H1 (cell line): ENCODE data around the gene ACCS. TPM values are rescaled to one million over a fixed set of nuclear protein-coding genes. Genes with fewer than 3 reads are reported as not detected.

Experiments
- CTCF ChIA-PET: fragments of 300-600 bp; sonication (Branson Sonifier 250); formaldehyde crosslinking; loops from one replicate; lab custom pipeline; 2021; ENCODE audit not compliant: partially characterized antibody; lab: Charles Lee
- POLR2A ChIA-PET: fragments of 300-600 bp; sonication (Branson Sonifier 250); formaldehyde crosslinking; loops from one replicate; lab custom pipeline; 2021; ENCODE audit warnings: inconsistent platforms; ENCODE audit not compliant: partially characterized antibody; lab: Charles Lee
- DNase-seq, 2 experiments: peaks; one replicate each; pipeline versions ENCODE4 v3.0.0 to v3.0.0-alpha.2; 2010 to 2022; ENCODE audit warnings: low spot score in 2 of 2, low read depth in 1 of 2, mixed read lengths in 1 of 2
- FAIRE-seq: peaks from 2 replicates; lab custom pipeline; 2011; peaks lifted over from hg19 to GRCh38; lab: Jason Lieb, UNC
- H2AFZ ChIP-seq: 2 replicates; pipeline ENCODE4 v1.8.1; 2012; ENCODE audit warnings: low read length, inconsistent platforms
- H2AK5ac ChIP-seq: 2 replicates; pipeline ENCODE4 v1.6.1; 2013; ENCODE audit warnings: low read depth, low read length
- H2BK120ac ChIP-seq: replicated peaks from 2 replicates; pipeline ENCODE3; 2013; ENCODE audit warnings: low read depth, low read length, inconsistent platforms
- H2BK12ac ChIP-seq: 2 replicates; pipeline ENCODE4 v1.6.1; 2013; ENCODE audit warnings: low read depth, low read length
- H2BK15ac ChIP-seq: 2 replicates; pipeline ENCODE4 v1.6.1; 2013; ENCODE audit warnings: low read length
- H2BK20ac ChIP-seq: 2 replicates; pipeline ENCODE4 v1.6.1; 2013; ENCODE audit warnings: low read length
- H2BK5ac ChIP-seq: 2 replicates; pipeline ENCODE4 v1.6.1; 2013; ENCODE audit warnings: low read depth, low read length
- H3K14ac ChIP-seq: 2 replicates; pipeline ENCODE4 v1.6.1; 2013; ENCODE audit warnings: inconsistent platforms; ENCODE audit not compliant: insufficient read length
- H3K18ac ChIP-seq: 2 replicates; pipeline ENCODE4 v1.6.1; 2013; ENCODE audit warnings: low read length; ENCODE audit errors: extremely low read depth
- H3K23ac ChIP-seq: 2 replicates; pipeline ENCODE4 v1.6.1; 2013; ENCODE audit warnings: inconsistent platforms; ENCODE audit not compliant: insufficient read length
- H3K23me2 ChIP-seq: 2 replicates; pipeline ENCODE4 v1.6.1; 2013; ENCODE audit warnings: low read depth, low read length
- H3K27ac ChIP-seq: 2 replicates; pipeline ENCODE4 v1.6.1; 2011; ENCODE audit warnings: low read depth, low read length, inconsistent platforms
- H3K27me3 ChIP-seq, 4 experiments: replicated peaks in 1 of 4; 1 replicate in 1 of 4; 2 replicates in 3 of 4; pipeline versions ENCODE4 v1.6.1 to v1.8.1; 2011 to 2013; ENCODE audit warnings: low read length in 3 of 4, mild to moderate bottlenecking in 3 of 4, inconsistent platforms in 2 of 4, mixed read lengths in 2 of 4, moderate library complexity in 1 of 4; ENCODE audit not compliant: control insufficient read depth in 3 of 4, insufficient read depth in 3 of 4; ENCODE audit errors: extremely low read depth in 1 of 4
- H3K36me3 ChIP-seq, 4 experiments: 2 replicates each; pipeline versions ENCODE4 v1.6.1 to v1.8.1; 2011 to 2013; ENCODE audit warnings: mild to moderate bottlenecking in 4 of 4, low read length in 3 of 4, moderate library complexity in 2 of 4, control low read depth in 1 of 4, inconsistent platforms in 1 of 4; ENCODE audit not compliant: insufficient read depth in 4 of 4, control insufficient read depth in 2 of 4
- H3K4ac ChIP-seq: replicated peaks from 2 replicates; pipeline ENCODE3; 2013; ENCODE audit warnings: low read length, low read depth, mixed read lengths, inconsistent platforms; ENCODE audit not compliant: insufficient read length
- H3K4me1 ChIP-seq, 4 experiments: replicated peaks in 1 of 4; 1 replicate in 1 of 4; 2 replicates in 3 of 4; pipeline versions ENCODE4 v1.6.1 to v1.8.1; 2011 to 2013; ENCODE audit warnings: low read length in 3 of 4, inconsistent platforms in 2 of 4, mixed read lengths in 1 of 4; ENCODE audit not compliant: insufficient read depth in 4 of 4, control insufficient read depth in 3 of 4
- H3K4me2 ChIP-seq, 2 experiments: 2 replicates each; pipeline versions ENCODE4 v1.6.1 to v1.8.1; 2011 to 2013; ENCODE audit warnings: low read depth in 2 of 2, low read length in 2 of 2, control low read depth in 1 of 2, inconsistent platforms in 1 of 2, mild to moderate bottlenecking in 1 of 2; ENCODE audit not compliant: insufficient read depth in 1 of 2
- H3K4me3 ChIP-seq, 4 experiments: fragments of 200-600, 300-600 bp in 1 of 4; sonication (generic), shearing (Covaris generic), sonication (Bioruptor Twin) in 1 of 4; 2 replicates each; pipeline versions ENCODE4 v1.5.1 to v1.8.1; 2011 to 2016; ENCODE audit warnings: low read length in 4 of 4, low read depth in 3 of 4, control low read depth in 2 of 4, inconsistent platforms in 2 of 4, mild to moderate bottlenecking in 2 of 4, mixed read lengths in 1 of 4, moderate library complexity in 1 of 4; ENCODE audit not compliant: insufficient read depth in 2 of 4; ENCODE audit errors: extremely low read depth in 1 of 4
- H3K56ac ChIP-seq: replicated peaks from 2 replicates; pipeline ENCODE3; 2013; ENCODE audit warnings: low read depth, mild to moderate bottlenecking, mixed read lengths, low read length, inconsistent platforms; ENCODE audit not compliant: insufficient read length
- H3K79me1 ChIP-seq: 2 replicates; pipeline ENCODE4 v1.6.1; 2013; ENCODE audit warnings: low read depth, low read length, control low read depth
- H3K79me2 ChIP-seq, 2 experiments: 2 replicates each; pipeline versions ENCODE4 v1.6.1 to v1.8.1; 2012 to 2013; ENCODE audit warnings: low read length in 2 of 2, mild to moderate bottlenecking in 2 of 2, inconsistent platforms in 1 of 2; ENCODE audit not compliant: insufficient read depth in 2 of 2, control insufficient read depth in 1 of 2
- H3K9ac ChIP-seq, 4 experiments: replicated peaks in 1 of 4; 1 replicate in 1 of 4; 2 replicates in 3 of 4; pipeline versions ENCODE4 v1.6.1 to v1.8.1; 2011 to 2013; ENCODE audit warnings: low read depth in 3 of 4, low read length in 3 of 4, control low read depth in 2 of 4, mild to moderate bottlenecking in 2 of 4, moderate library complexity in 2 of 4, inconsistent platforms in 1 of 4; ENCODE audit errors: extremely low read depth in 1 of 4
- H3K9me3 ChIP-seq, 2 experiments: 2 replicates each; pipeline versions ENCODE4 v1.6.1 to v1.8.1; 2012 to 2013; ENCODE audit warnings: mild to moderate bottlenecking in 2 of 2, moderate library complexity in 2 of 2, control low read depth in 1 of 2, inconsistent platforms in 1 of 2, low read depth in 1 of 2, low read length in 1 of 2, mixed read lengths in 1 of 2; ENCODE audit not compliant: insufficient read depth in 2 of 2
- H4K20me1 ChIP-seq, 2 experiments: replicated peaks in 1 of 2; 2 replicates each; pipeline versions ENCODE3 to v1.8.1; 2011 to 2013; ENCODE audit warnings: inconsistent platforms in 2 of 2, low read length in 2 of 2, mild to moderate bottlenecking in 1 of 2; ENCODE audit not compliant: insufficient read depth in 2 of 2, control insufficient read depth in 1 of 2
- H4K5ac ChIP-seq: 2 replicates; pipeline ENCODE4 v1.6.1; 2013; ENCODE audit warnings: low read length, low read depth, mixed read lengths, inconsistent platforms; ENCODE audit not compliant: insufficient read length
- H4K8ac ChIP-seq: 2 replicates; pipeline ENCODE4 v1.8.0; 2013; ENCODE audit warnings: mild to moderate bottlenecking, moderate library complexity, low read length, inconsistent platforms; ENCODE audit not compliant: insufficient read depth; ENCODE audit errors: extremely low read depth
- H4K91ac ChIP-seq: replicated peaks from 2 replicates; pipeline ENCODE3; 2013; ENCODE audit warnings: low read length, mixed read lengths, inconsistent platforms; ENCODE audit not compliant: insufficient read length
- ASH2L ChIP-seq: fragments of 200-600, 300-600 bp; sonication (generic); IDR thresholded peaks from one replicate; pipeline ENCODE4 v1.7.1; 2017; ENCODE audit warnings: low read length
- BACH1 ChIP-seq: IDR thresholded peaks from 2 replicates; pipeline ENCODE4 v1.6.1; 2012; ENCODE audit warnings: low read length, improper control_type of control experiment
- BRCA1 ChIP-seq: IDR thresholded peaks from 2 replicates; pipeline ENCODE4 v1.6.1; 2012; ENCODE audit warnings: low read depth, low read length, improper control_type of control experiment
- CTBP2 ChIP-seq: IDR thresholded peaks from 2 replicates; pipeline ENCODE4 v1.7.0; 2011; ENCODE audit warnings: borderline replicate concordance, mild to moderate bottlenecking, moderate library complexity, mixed read lengths, low read length; ENCODE audit not compliant: insufficient read depth, insufficient read length
- KDM4A ChIP-seq: IDR thresholded peaks from one replicate; pipeline ENCODE4 v1.7.1; 2012; ENCODE audit warnings: low read depth, mild to moderate bottlenecking, moderate library complexity, low read length, inconsistent platforms; ENCODE audit not compliant: severe bottlenecking
- NANOG ChIP-seq: IDR thresholded peaks from 2 replicates; pipeline ENCODE4 v1.6.1; 2011; ENCODE audit warnings: low read length, low read depth, mild to moderate bottlenecking, inconsistent platforms; ENCODE audit not compliant: insufficient read depth, poor library complexity, severe bottlenecking
- SIN3A ChIP-seq, 2 experiments: IDR thresholded peaks in 1 of 2; conservative IDR thresholded peaks in 1 of 2; 2 replicates each; pipeline ENCODE4 v1.6.1; 2011 to 2012; ENCODE audit warnings: low read length in 2 of 2, improper control_type of control experiment in 1 of 2, low read depth in 1 of 2, mild to moderate bottlenecking in 1 of 2
- SIRT6 ChIP-seq: IDR thresholded peaks from one replicate; pipeline ENCODE4 v1.7.1; 2012; ENCODE audit warnings: low read length, inconsistent platforms
- SP4 ChIP-seq: IDR thresholded peaks from 2 replicates; pipeline ENCODE4 v1.6.1; 2012; ENCODE audit warnings: low read length, inconsistent platforms
- WGBS, 2 experiments: shearing (Covaris generic) in 1 of 2; methylation state at CpG; one replicate each; pipeline versions ENCODE4 v1.1.6 to v1.1.7; 2013 to 2015; ENCODE audit warnings: low lambda C conversion rate in 2 of 2, mixed read lengths in 2 of 2, inconsistent platforms in 1 of 2, low coverage in 1 of 2, missing lambda C conversion rate in 1 of 2; ENCODE audit not compliant: insufficient replicate concordance in 2 of 2, insufficient coverage in 1 of 2, insufficient read length in 1 of 2; ENCODE audit errors: extremely low coverage in 1 of 2, missing lambda C conversion rate in 1 of 2; 5-methylcytosine and 5-hydroxymethylcytosine counted together
- polyA plus RNA-seq, 7 experiments: library from polyadenylated mRNA; depleted of rRNA in 3 of 7; stranded (reverse) in 5 of 7; unstranded in 2 of 7; fragments of >200 nt in 5 of 7; fragments of 200-250 nt in 2 of 7; gene quantifications; 1 replicate in 5 of 7; 2 replicates in 1 of 7; 4 replicates in 1 of 7; pipeline versions ENCODE4 v1.2.1 to v1.2.3, GENCODE V29; 2011 to 2013; ENCODE audit warnings: missing spikeins in 2 of 7, mixed read lengths in 2 of 7
- total RNA-seq: library from RNA; stranded (reverse); fragmentation: NEBNext Ultra II Directional; extraction: Animal tissue kit (Norgen Biotek cat#: 25700); gene quantifications from 2 replicates; pipeline ENCODE4 v1.2.1, GENCODE V29; 2021
- TF ChIP-seq, protein P1 (sequence below): IDR thresholded peaks from 2 replicates; pipeline ENCODE4 v1.6.1; 2012; ENCODE audit warnings: inconsistent platforms

The ACCS gene
- total and polyA plus RNA-seq, 2 of the 8 experiments (the other 6 are each of a cell fraction or from before 2014, with no cell fraction given), result 6.0 to 8.0 TPM

DNA sequence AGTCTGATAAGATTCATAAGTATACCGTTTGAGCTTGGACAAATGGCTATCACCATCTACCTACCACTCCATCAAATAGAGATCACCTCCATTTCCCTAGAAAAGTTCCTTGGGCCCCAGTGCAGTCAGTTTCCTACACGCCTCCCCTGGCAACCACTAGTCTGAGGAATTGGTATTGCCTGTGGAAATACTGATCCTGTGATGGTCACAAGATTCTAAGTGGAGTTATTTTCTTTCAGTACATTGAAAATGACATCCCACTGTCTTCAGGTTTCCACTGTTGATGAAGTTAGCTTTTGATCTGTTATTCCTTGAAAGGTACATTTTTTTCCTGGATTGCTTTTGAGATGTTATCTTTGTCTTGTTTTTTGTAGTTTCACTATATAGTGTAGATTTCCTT is 22.9 kb upstream of the ACCS start:
- POLR2A ChIA-PET, result no interaction called here
- Histone ChIP-seq H3K23ac (no peak overlapping the region), H4K91ac (no peak overlapping the region), H3K36me3 (no peaks in the 10 kb centered on the region), H2BK15ac (no peak overlapping the region), H3K9ac (no peak overlapping the region), H3K4me3 (no peak overlapping the region), H4K8ac (no peak overlapping the region), H3K14ac (no peak overlapping the region), H3K23me2 (no peaks in the 10 kb centered on the region), H4K20me1 (no peaks in the 10 kb centered on the region), H4K5ac (no peak overlapping the region), H3K27me3 (no peaks in the 10 kb centered on the region), H3K4me1 (no peaks in the 10 kb centered on the region), H2BK20ac (no peak overlapping the region), H3K9me3 (peaks cover 4 to 15% of the 10 kb centered on the region in 2 experiments), H2BK12ac (no peak overlapping the region), H3K4ac (no peak overlapping the region), H2BK5ac (no peak overlapping the region), H3K56ac (no peak overlapping the region), H3K4me2 (no peak overlapping the region), H3K18ac (no peak overlapping the region), H3K27ac (no peak overlapping the region), H3K79me1 (no peaks in the 10 kb centered on the region; the same call in 1 of the 2 replicates), H2BK120ac (no peak overlapping the region), H2AFZ (no peak overlapping the region), H3K79me2 (no peaks in the 10 kb centered on the region), H2AK5ac (no peak overlapping the region)
- TF ChIP-seq SIN3A (conservative IDR thresholded peaks at IDR 0.05 in 1 of 2, IDR thresholded peaks at IDR 0.05 in 1 of 2; ENCODE audit: low read depth in 1 of 2, low read length in 2 of 2) (no peak), NANOG (no peak), CTBP2 (no peak), ASH2L (no peak), BRCA1 (no peak), KDM4A (no peak), SP4 (no peak), SIRT6 (no peak), BACH1 (no peak)
- TF ChIP-seq, protein P1, sequence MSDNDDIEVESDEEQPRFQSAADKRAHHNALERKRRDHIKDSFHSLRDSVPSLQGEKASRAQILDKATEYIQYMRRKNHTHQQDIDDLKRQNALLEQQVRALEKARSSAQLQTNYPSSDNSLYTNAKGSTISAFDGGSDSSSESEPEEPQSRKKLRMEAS, result no peak
- no peak for FAIRE-seq
- CTCF ChIA-PET, result interaction anchor here (0.7 to 9.9 kb wide), 9 partner anchors 9 to 153 kb away, joined by 3 to 80 read pairs (median 4); no protein-coding TSS in a partner anchor
- DNase-seq, result no peak
- WGBS, 2 experiments, result 94% methylated on average over 2 of the region's 2 CpGs; no CpG with 5 or more reads in 1 of the 2 experiments
